IMR-90 (cell line): Measurements from ENCODE around the gene NR4A3. TPM values are rescaled to one million over a fixed set of nuclear protein-coding genes. Genes with fewer than 3 reads are reported as not detected.

Source experiments
- ATAC-seq: fragments of 200-7000 bp; cut with Tn5 transposase; 2 replicates; pipeline ENCODE4 v1.9.1; 2020; ENCODE audit warnings: low read depth, mild to moderate bottlenecking, moderate library complexity
- BruUV-seq: library from RNA; stranded (reverse); fragments of 400-500 nt; replicated peaks from 2 replicates; lab custom pipeline; 2021; lab: Mats Ljungman, UMichigan
- CTCF ChIA-PET: fragments of 300-600 bp; formaldehyde crosslinking; extraction: SDS; loops from one replicate; lab custom pipeline; 2021; ENCODE audit warnings: antibody characterized with exemption; lab: Yijun Ruan, JAX
- POLR2A ChIA-PET: fragments of 300-600 bp; sonication (Branson Sonifier 250); formaldehyde crosslinking; loops from one replicate; lab custom pipeline; 2022; ENCODE audit warnings: antibody characterized with exemption; ENCODE audit not compliant: unreplicated experiment; lab: Charles Lee
- DNase-seq: peaks from one replicate; pipeline ENCODE4 v3.0.0; 2013
- H2AFZ ChIP-seq: replicated peaks from 2 replicates; pipeline ENCODE3; 2013; ENCODE audit warnings: low read length, mild to moderate bottlenecking; ENCODE audit not compliant: poor library complexity
- H2AK5ac ChIP-seq: 2 replicates; pipeline ENCODE4 v1.6.1; 2013; ENCODE audit warnings: low read depth, low read length, inconsistent platforms
- H2AK9ac ChIP-seq: replicated peaks from 2 replicates; pipeline ENCODE3; 2013; ENCODE audit warnings: mild to moderate bottlenecking, low read depth, low read length, moderate library complexity; ENCODE audit not compliant: poor library complexity
- H2BK120ac ChIP-seq: 2 replicates; pipeline ENCODE4 v1.6.1; 2013; ENCODE audit warnings: low read depth, low read length, inconsistent platforms
- H2BK15ac ChIP-seq: 3 replicates; pipeline ENCODE4 v1.6.1; 2013; ENCODE audit warnings: low read depth, low read length, inconsistent platforms
- H2BK20ac ChIP-seq: 2 replicates; pipeline ENCODE4 v1.6.1; 2013; ENCODE audit warnings: low read depth, mild to moderate bottlenecking, inconsistent platforms, low read length, moderate library complexity
- H2BK5ac ChIP-seq: 2 replicates; pipeline ENCODE4 v1.6.1; 2013; ENCODE audit warnings: mild to moderate bottlenecking, low read depth, low read length, inconsistent platforms; ENCODE audit not compliant: poor library complexity, severe bottlenecking
- H3K14ac ChIP-seq: replicated peaks from 2 replicates; pipeline ENCODE4 v1.6.1; 2013; ENCODE audit warnings: low read depth, low read length, inconsistent platforms
- H3K18ac ChIP-seq: 2 replicates; pipeline ENCODE4 v1.6.1; 2013; ENCODE audit warnings: low read depth, low read length, control low read depth
- H3K23ac ChIP-seq: 2 replicates; pipeline ENCODE4 v1.6.1; 2013; ENCODE audit warnings: low read depth, low read length, inconsistent platforms
- H3K27ac ChIP-seq: 2 replicates; pipeline ENCODE4 v1.5.1; 2013; ENCODE audit warnings: mild to moderate bottlenecking, control low read depth, low read length; ENCODE audit not compliant: insufficient read depth
- H3K27me3 ChIP-seq: 2 replicates; pipeline ENCODE4 v1.6.1; 2013; ENCODE audit warnings: low read length; ENCODE audit not compliant: control insufficient read depth, insufficient read depth
- H3K36me3 ChIP-seq: 2 replicates; pipeline ENCODE4 v1.6.1; 2013; ENCODE audit warnings: low read length, mixed read lengths; ENCODE audit not compliant: control insufficient read depth, insufficient read depth
- H3K4ac ChIP-seq: 2 replicates; pipeline ENCODE4 v1.6.1; 2013; ENCODE audit warnings: low read depth, low read length, inconsistent platforms
- H3K4me1 ChIP-seq: 2 replicates; pipeline ENCODE4 v1.6.1; 2013; ENCODE audit warnings: low read length, mixed read lengths; ENCODE audit not compliant: control insufficient read depth, insufficient read depth
- H3K4me2 ChIP-seq: 2 replicates; pipeline ENCODE4 v1.6.1; 2013; ENCODE audit warnings: low read depth, mild to moderate bottlenecking, control low read depth, low read length, moderate library complexity
- H3K4me3 ChIP-seq: 2 replicates; pipeline ENCODE4 v1.5.1; 2013; ENCODE audit warnings: low read depth, mild to moderate bottlenecking, control low read depth, low read length, moderate library complexity; ENCODE audit not compliant: insufficient read depth
- H3K56ac ChIP-seq: 2 replicates; pipeline ENCODE4 v1.6.1; 2013; ENCODE audit warnings: low read length, inconsistent platforms; ENCODE audit not compliant: insufficient read depth; ENCODE audit errors: extremely low read depth
- H3K79me1 ChIP-seq, 2 experiments: 2 replicates each; pipeline ENCODE4 v1.6.1; 2013; ENCODE audit warnings: low read length in 2 of 2, inconsistent platforms in 1 of 2, low read depth in 1 of 2
- H3K9ac ChIP-seq: 2 replicates; pipeline ENCODE4 v1.6.1; 2013; ENCODE audit warnings: low read depth, low read length, control low read depth
- H3K9me1 ChIP-seq: 2 replicates; pipeline ENCODE4 v1.6.1; 2013; ENCODE audit warnings: low read length, inconsistent platforms; ENCODE audit not compliant: insufficient read depth
- H3K9me3 ChIP-seq: 2 replicates; pipeline ENCODE4 v1.6.1; 2013; ENCODE audit warnings: low read length; ENCODE audit not compliant: control insufficient read depth, insufficient read depth
- H4K20me1 ChIP-seq: 2 replicates; pipeline ENCODE4 v1.6.1; 2013; ENCODE audit warnings: low read length, inconsistent platforms; ENCODE audit not compliant: insufficient read depth
- H4K5ac ChIP-seq: 2 replicates; pipeline ENCODE4 v1.6.1; 2013; ENCODE audit warnings: mild to moderate bottlenecking, low read depth, low read length, control low read depth
- H4K8ac ChIP-seq, 2 experiments: 2 replicates each; pipeline ENCODE4 v1.6.1; 2013; ENCODE audit warnings: low read depth in 2 of 2, low read length in 2 of 2, control low read depth in 1 of 2, inconsistent platforms in 1 of 2
- H4K91ac ChIP-seq: 2 replicates; pipeline ENCODE4 v1.6.1; 2013; ENCODE audit warnings: low read depth, low read length, inconsistent platforms; ENCODE audit not compliant: insufficient read depth
- BHLHE40 ChIP-seq: fragments of 150-350 bp; IDR thresholded peaks from 2 replicates; pipeline ENCODE4 v1.6.1; 2016; ENCODE audit warnings: mild to moderate bottlenecking, low read depth, low read length
- CEBPB ChIP-seq: IDR thresholded peaks from 2 replicates; pipeline ENCODE4 v1.6.1; 2012; ENCODE audit warnings: low read depth, low read length, improper control_type of control experiment
- CHD1 ChIP-seq: IDR thresholded peaks from 2 replicates; pipeline ENCODE4 v1.6.1; 2012; ENCODE audit warnings: low read depth, low read length, improper control_type of control experiment
- ELK1 ChIP-seq: fragments of 150-350 bp; IDR thresholded peaks from 2 replicates; pipeline ENCODE4 v1.6.1; 2016; ENCODE audit warnings: low read depth, mild to moderate bottlenecking, low read length, moderate library complexity, borderline replicate concordance
- FOS ChIP-seq: fragments of 150-350 bp; IDR thresholded peaks from 2 replicates; pipeline ENCODE4 v1.6.1; 2016; ENCODE audit warnings: low read depth, low read length
- MAFK ChIP-seq: IDR thresholded peaks from 2 replicates; pipeline ENCODE4 v1.6.1; 2012; ENCODE audit warnings: low read depth, low read length, improper control_type of control experiment
- MAZ ChIP-seq: IDR thresholded peaks from 2 replicates; pipeline ENCODE4 v1.6.1; 2012; ENCODE audit warnings: low read depth, mild to moderate bottlenecking, low read length, improper control_type of control experiment, moderate library complexity, borderline replicate concordance
- MXI1 ChIP-seq: IDR thresholded peaks from 2 replicates; pipeline ENCODE4 v1.6.1; 2012; ENCODE audit warnings: low read depth, mild to moderate bottlenecking, low read length, moderate library complexity, borderline replicate concordance
- NFE2L2 ChIP-seq: fragments of 150-350 bp; IDR thresholded peaks from 2 replicates; pipeline ENCODE4 v1.6.1; 2016; ENCODE audit warnings: low read depth, mild to moderate bottlenecking, low read length
- POLR2A ChIP-seq: IDR thresholded peaks from 2 replicates; pipeline ENCODE4 v1.6.1; 2012; ENCODE audit warnings: mild to moderate bottlenecking, low read depth, low read length
- RAD21 ChIP-seq: IDR thresholded peaks from 2 replicates; pipeline ENCODE4 v1.6.1; 2012; ENCODE audit warnings: low read length, improper control_type of control experiment
- RCOR1 ChIP-seq: IDR thresholded peaks from 2 replicates; pipeline ENCODE4 v1.6.1; 2012; ENCODE audit warnings: mild to moderate bottlenecking, low read length, improper control_type of control experiment; ENCODE audit not compliant: insufficient replicate concordance
- RFX5 ChIP-seq: IDR thresholded peaks from 2 replicates; pipeline ENCODE4 v1.8.0; 2012; ENCODE audit warnings: low read depth, mild to moderate bottlenecking, low read length, moderate library complexity
- SMC3 ChIP-seq: fragments of 150-350 bp; IDR thresholded peaks from 2 replicates; pipeline ENCODE4 v1.6.1; 2016; ENCODE audit warnings: low read depth, mild to moderate bottlenecking, antibody characterized with exemption, low read length, moderate library complexity
- WGBS, 2 experiments: methylation state at CpG; one replicate each; pipeline versions ENCODE4 v1.1.5 to v1.1.7; 2013; ENCODE audit warnings: missing lambda C conversion rate in 2 of 2; ENCODE audit not compliant: insufficient read length in 1 of 2; ENCODE audit errors: extremely low coverage in 2 of 2; 5-methylcytosine and 5-hydroxymethylcytosine counted together
- dilution Hi-C: fragments of 300-500 bp; cut with HindIII; formaldehyde crosslinking; loops from one replicate; pipeline ENCODE4 v1.14.3; 2018; ENCODE audit warnings: low sequenced_read_pairs; ENCODE audit not compliant: unreplicated experiment
- in situ Hi-C: fragments of 300-500 bp; cut with MboI; formaldehyde crosslinking; loops from 3 replicates; pipeline ENCODE4 v1.14.3; 2019; ENCODE audit warnings: low sequenced_read_pairs, inconsistent platforms, mixed read lengths
- intact Hi-C: fragments of 100-400 bp; cut with micrococcal nuclease; formaldehyde crosslinking; loops from 2 replicates; pipeline ENCODE4 v1.10.0; 2022
- polyA plus RNA-seq, 3 experiments: library from polyadenylated mRNA; depleted of rRNA; stranded (reverse); fragments of >200 nt; gene quantifications; 2 replicates each; pipeline ENCODE4 v1.2.3, GENCODE V29; 2012; ENCODE audit warnings: low replicate concordance in 1 of 3
- total RNA-seq: library from RNA; depleted of rRNA; stranded (reverse); fragments of >200 nt; gene quantifications from 2 replicates; pipeline ENCODE4 v1.2.3, GENCODE V29; 2012
- TF ChIP-seq, protein P1 (sequence below): fragments of 150-350 bp; IDR thresholded peaks from 2 replicates; pipeline ENCODE4 v1.6.1; 2017; ENCODE audit warnings: mild to moderate bottlenecking, antibody characterized with exemption, low read length, low read depth
- TF ChIP-seq, protein P2 (sequence below): conservative IDR thresholded peaks from 2 replicates; pipeline ENCODE4 v1.5.1; 2012; ENCODE audit warnings: mild to moderate bottlenecking, low read depth, low read length, improper control_type of control experiment

Gene NR4A3
- total and polyA plus RNA-seq, 2 of the 4 experiments (the other 2 are of a cell fraction), result 0.27 to 0.54 TPM

DNA sequence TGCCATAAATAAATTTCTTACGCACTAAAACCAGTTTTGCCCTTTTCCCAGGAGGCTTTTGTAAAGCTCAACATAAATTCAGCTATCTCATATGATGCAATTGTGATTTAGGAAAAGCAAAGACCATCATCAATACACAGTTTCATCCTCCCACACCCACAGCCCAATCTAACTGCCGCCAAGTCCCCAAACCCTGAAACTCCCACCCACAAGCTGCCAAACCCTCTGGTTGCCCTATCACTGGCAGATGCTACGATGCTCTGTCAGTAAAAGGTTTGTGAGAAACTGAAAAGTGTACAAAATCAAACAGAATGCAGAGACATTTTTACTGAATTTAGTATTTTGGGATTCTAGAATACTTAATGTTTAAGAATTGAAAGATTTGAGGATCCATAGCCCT, 42.8 kb upstream of the NR4A3 start:
- H3K27ac ChIP-seq, result no peak overlapping the region
- BruUV-seq, result no TSS peak
- POLR2A ChIA-PET, result no interaction called here
- CTCF ChIA-PET, result no interaction called here
- H2BK120ac ChIP-seq, result no peak overlapping the region
- no peaks in the 10 kb centered on the region for H3K9me3 ChIP-seq
- no peak overlapping the region for H2BK15ac ChIP-seq
- no peak overlapping the region for H3K4me3 ChIP-seq
- DNase-seq (no peak), ATAC-seq (no peak)
- H4K5ac ChIP-seq, result no peak overlapping the region
- no peak overlapping the region for H3K4ac ChIP-seq
- H2BK5ac ChIP-seq, result no peak overlapping the region
- in situ Hi-C loops, result no loop called here
- no peak overlapping the region for H2BK20ac ChIP-seq
- no peak overlapping the region for H2AFZ ChIP-seq
- H3K14ac ChIP-seq, result no peak overlapping the region
- intact Hi-C loops, result no loop called here
- no peaks in the 10 kb centered on the region for H3K36me3 ChIP-seq
- no peak overlapping the region for H2AK9ac ChIP-seq
- H3K79me1 ChIP-seq, result no peaks in the 10 kb centered on the region
- no peak overlapping the region for H3K9ac ChIP-seq
- dilution Hi-C loops, result no loop called here
- H3K23ac ChIP-seq, result no peak overlapping the region
- no peak overlapping the region for H4K91ac ChIP-seq
- no peak overlapping the region for H2AK5ac ChIP-seq
- H3K18ac ChIP-seq, result no peak overlapping the region
- TF ChIP-seq CHD1, result no peak
- no peak for TF ChIP-seq MAZ
- TF ChIP-seq ELK1, result no peak
- TF ChIP-seq NFE2L2, result no peak
- no peak for TF ChIP-seq POLR2A
- TF ChIP-seq, protein P1, sequence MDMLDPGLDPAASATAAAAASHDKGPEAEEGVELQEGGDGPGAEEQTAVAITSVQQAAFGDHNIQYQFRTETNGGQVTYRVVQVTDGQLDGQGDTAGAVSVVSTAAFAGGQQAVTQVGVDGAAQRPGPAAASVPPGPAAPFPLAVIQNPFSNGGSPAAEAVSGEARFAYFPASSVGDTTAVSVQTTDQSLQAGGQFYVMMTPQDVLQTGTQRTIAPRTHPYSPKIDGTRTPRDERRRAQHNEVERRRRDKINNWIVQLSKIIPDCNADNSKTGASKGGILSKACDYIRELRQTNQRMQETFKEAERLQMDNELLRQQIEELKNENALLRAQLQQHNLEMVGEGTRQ, result no peak
- no peak for TF ChIP-seq RAD21
- no peak for TF ChIP-seq MAFK
- TF ChIP-seq SMC3, result no peak
- no peak for TF ChIP-seq BHLHE40
- TF ChIP-seq, protein P2, sequence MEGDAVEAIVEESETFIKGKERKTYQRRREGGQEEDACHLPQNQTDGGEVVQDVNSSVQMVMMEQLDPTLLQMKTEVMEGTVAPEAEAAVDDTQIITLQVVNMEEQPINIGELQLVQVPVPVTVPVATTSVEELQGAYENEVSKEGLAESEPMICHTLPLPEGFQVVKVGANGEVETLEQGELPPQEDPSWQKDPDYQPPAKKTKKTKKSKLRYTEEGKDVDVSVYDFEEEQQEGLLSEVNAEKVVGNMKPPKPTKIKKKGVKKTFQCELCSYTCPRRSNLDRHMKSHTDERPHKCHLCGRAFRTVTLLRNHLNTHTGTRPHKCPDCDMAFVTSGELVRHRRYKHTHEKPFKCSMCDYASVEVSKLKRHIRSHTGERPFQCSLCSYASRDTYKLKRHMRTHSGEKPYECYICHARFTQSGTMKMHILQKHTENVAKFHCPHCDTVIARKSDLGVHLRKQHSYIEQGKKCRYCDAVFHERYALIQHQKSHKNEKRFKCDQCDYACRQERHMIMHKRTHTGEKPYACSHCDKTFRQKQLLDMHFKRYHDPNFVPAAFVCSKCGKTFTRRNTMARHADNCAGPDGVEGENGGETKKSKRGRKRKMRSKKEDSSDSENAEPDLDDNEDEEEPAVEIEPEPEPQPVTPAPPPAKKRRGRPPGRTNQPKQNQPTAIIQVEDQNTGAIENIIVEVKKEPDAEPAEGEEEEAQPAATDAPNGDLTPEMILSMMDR, result no peak
- no peak for TF ChIP-seq MXI1
- TF ChIP-seq FOS, result no peak
- no peak for TF ChIP-seq RCOR1
- TF ChIP-seq RFX5, result no peak
- TF ChIP-seq CEBPB, result no peak
- H3K4me1 ChIP-seq, result no peaks in the 10 kb centered on the region
- H3K9me1 ChIP-seq, result no peaks in the 10 kb centered on the region
- H3K56ac ChIP-seq, result no peak overlapping the region
- no peak overlapping the region for H4K8ac ChIP-seq
- no peak overlapping the region for H3K4me2 ChIP-seq
- no CpG with 5 or more reads among the region's 3 CpGs for WGBS, 2 experiments
- H3K27me3 ChIP-seq, result peaks cover under 1% of the 10 kb centered on the region
- no peaks in the 10 kb centered on the region for H4K20me1 ChIP-seq
